Limb (tissue), 2 donors: ENCODE data around the gene MAML2.

Source experiments
- DNase-seq, 2 donors: peaks; one replicate each; pipeline ENCODE4 v3.0.0-alpha.2; 2016; ENCODE audit errors: extremely low spot score in 2 of 2

The MAML2 gene

GRCh38 chr11:95985174-95985808 lies 357.7 kb downstream of the MAML2 start:
- DNase-seq: no peak

- DNase-seq: no peak
These were observed 358.9 kb downstream of the MAML2 start for GRCh38 chr11:95984072-95984471.

- DNase-seq: no peak
These were observed 365.3 kb downstream of the MAML2 start for GRCh38 chr11:95977534-95978174.

- no peak for DNase-seq
These were observed 366.4 kb downstream of the MAML2 start for GRCh38 chr11:95976550-95976949.

- DNase-seq: no peak
These were observed 367.7 kb downstream of the MAML2 start for GRCh38 chr11:95975343-95975742.

GRCh38 chr11:95972060-95972459 lies 370.9 kb downstream of the MAML2 start:
- no peak for DNase-seq

GRCh38 chr11:95968585-95968984 lies 374.4 kb downstream of the MAML2 start:
- no peak for DNase-seq

GRCh38 chr11:95964281-95964680 lies 378.7 kb downstream of the MAML2 start:
- DNase-seq: no peak

GRCh38 chr11:95961758-95962157 lies 381.2 kb downstream of the MAML2 start:
- DNase-seq: no peak

- no peak for DNase-seq
These were observed 392.1 kb downstream of the MAML2 start for GRCh38 chr11:95950905-95951304.

- no peak for DNase-seq
These were observed 394.4 kb downstream of the MAML2 start for GRCh38 chr11:95948637-95949036.

- no peak for DNase-seq
These were observed 398.4 kb downstream of the MAML2 start for GRCh38 chr11:95944623-95945022.

- DNase-seq: no peak
These were observed 399.4 kb downstream of the MAML2 start for GRCh38 chr11:95943546-95943945.

GRCh38 chr11:95939091-95939490 lies 403.9 kb downstream of the MAML2 start:
- DNase-seq: no peak

- no peak for DNase-seq
These were observed 405.6 kb downstream of the MAML2 start for GRCh38 chr11:95937358-95937757.

- no peak for DNase-seq
These were observed 409.4 kb downstream of the MAML2 start for GRCh38 chr11:95933594-95933993.

GRCh38 chr11:95931916-95932315 lies 411.1 kb downstream of the MAML2 start:
- no peak for DNase-seq

GRCh38 chr11:95930948-95931347 lies 412.0 kb downstream of the MAML2 start:
- no peak for DNase-seq

GRCh38 chr11:95926726-95927125 lies 416.3 kb downstream of the MAML2 start:
- DNase-seq: no peak
